Measurements from ENCODE around the gene LGALS3BP. TPM values are rescaled to one million over a fixed set of nuclear protein-coding genes. Genes with fewer than 3 reads are reported as not detected.
"Not testable (repeated sequence)": the region's sequence is repeated elsewhere in the genome, so short reads cannot be mapped to it uniquely, and the experiment has no call there.

LGALS3BP gene
- total RNA-seq, 1 donor from 2014 or later, result 12.6 TPM

DNA sequence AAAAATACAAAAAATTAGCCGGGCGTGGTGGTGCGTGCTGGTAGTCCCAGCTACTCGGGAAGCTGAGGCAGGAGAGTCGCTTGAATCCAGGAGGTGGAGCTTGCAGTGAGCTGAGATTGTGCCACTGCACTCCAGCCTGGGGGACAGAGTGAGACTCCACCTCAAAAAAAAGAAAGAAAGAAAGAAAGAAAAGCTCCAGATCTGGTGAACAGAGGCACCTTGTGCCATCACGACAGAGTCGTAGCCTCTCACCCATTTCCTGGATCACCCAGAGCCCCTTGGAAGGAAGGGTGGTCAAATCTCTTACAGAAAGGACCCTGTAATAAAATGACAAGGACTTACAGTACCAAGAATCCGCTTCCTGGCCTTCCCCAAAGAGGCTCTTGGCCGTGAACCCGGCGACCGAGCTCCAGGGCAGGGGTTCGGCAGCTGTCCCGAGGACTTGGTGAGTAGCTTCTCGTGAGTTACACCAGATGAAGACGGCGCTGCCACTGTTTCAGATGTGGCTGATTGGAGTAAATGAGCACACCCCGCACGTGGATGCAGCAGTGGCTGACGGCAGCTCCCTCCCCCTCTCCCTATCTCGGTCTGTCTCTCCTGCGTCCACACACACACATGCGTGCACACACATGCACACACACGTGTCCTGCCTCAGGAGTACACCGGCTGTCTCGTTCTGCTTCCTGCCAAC lies 13.5 kb downstream of the LGALS3BP start:
- no peak for DNase-seq (ENCODE audit: low spot score)
- H3K9me3 Mint-ChIP-seq (ENCODE audit: unreplicated experiment), result no peaks in the 10 kb centered on the region
- peaks cover 6% of the 10 kb centered on the region for H3K27me3 Mint-ChIP-seq (ENCODE audit: unreplicated experiment)
- TF ChIP-seq, protein P1, sequence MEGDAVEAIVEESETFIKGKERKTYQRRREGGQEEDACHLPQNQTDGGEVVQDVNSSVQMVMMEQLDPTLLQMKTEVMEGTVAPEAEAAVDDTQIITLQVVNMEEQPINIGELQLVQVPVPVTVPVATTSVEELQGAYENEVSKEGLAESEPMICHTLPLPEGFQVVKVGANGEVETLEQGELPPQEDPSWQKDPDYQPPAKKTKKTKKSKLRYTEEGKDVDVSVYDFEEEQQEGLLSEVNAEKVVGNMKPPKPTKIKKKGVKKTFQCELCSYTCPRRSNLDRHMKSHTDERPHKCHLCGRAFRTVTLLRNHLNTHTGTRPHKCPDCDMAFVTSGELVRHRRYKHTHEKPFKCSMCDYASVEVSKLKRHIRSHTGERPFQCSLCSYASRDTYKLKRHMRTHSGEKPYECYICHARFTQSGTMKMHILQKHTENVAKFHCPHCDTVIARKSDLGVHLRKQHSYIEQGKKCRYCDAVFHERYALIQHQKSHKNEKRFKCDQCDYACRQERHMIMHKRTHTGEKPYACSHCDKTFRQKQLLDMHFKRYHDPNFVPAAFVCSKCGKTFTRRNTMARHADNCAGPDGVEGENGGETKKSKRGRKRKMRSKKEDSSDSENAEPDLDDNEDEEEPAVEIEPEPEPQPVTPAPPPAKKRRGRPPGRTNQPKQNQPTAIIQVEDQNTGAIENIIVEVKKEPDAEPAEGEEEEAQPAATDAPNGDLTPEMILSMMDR (IDR thresholded peaks at IDR 0.05; ENCODE audit: unreplicated experiment), result no peak
- H3K4me3 Mint-ChIP-seq (ENCODE audit: unreplicated experiment), result no peak overlapping the region
- no peaks in the 10 kb centered on the region for H3K36me3 Mint-ChIP-seq (ENCODE audit: low read depth, unreplicated experiment)
- H3K27ac Mint-ChIP-seq (ENCODE audit: unreplicated experiment), result no peak overlapping the region
- peaks cover 4% of the 10 kb centered on the region for H3K4me1 Mint-ChIP-seq (ENCODE audit: unreplicated experiment)

DNA sequence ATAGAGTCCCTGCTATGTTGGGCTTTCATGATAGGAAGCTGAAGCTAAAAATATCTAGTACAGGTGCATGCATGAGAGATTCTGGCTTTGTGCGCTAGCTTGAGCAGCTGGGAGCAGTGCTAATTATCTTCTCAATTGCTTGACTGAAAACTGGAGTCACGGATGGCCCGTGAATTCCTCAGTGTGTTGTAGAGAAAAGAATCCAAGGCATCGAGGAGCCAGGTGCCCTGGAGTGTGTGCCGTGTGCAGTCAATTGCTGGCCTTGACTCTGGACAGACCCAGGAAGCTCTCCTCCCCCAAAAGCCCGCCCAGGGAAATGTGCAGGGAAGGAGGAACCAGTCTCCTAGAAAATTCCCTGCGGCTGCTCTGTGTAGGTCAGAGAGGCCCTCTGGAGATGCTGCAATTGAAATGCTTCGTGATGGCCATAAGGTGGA lies 14.2 kb downstream of the LGALS3BP start:
- TF ChIP-seq, protein P1 (IDR thresholded peaks at IDR 0.05; ENCODE audit: unreplicated experiment), result no peak
- H3K27ac Mint-ChIP-seq (ENCODE audit: unreplicated experiment), result no peak overlapping the region
- H3K9me3 Mint-ChIP-seq (ENCODE audit: unreplicated experiment), result no peaks in the 10 kb centered on the region
- no peak overlapping the region for H3K4me3 Mint-ChIP-seq (ENCODE audit: unreplicated experiment)
- no peaks in the 10 kb centered on the region for H3K4me1 Mint-ChIP-seq (ENCODE audit: unreplicated experiment)
- peaks cover 6% of the 10 kb centered on the region for H3K27me3 Mint-ChIP-seq (ENCODE audit: unreplicated experiment)
- DNase-seq (ENCODE audit: low spot score), result no peak
- no peaks in the 10 kb centered on the region for H3K36me3 Mint-ChIP-seq (ENCODE audit: low read depth, unreplicated experiment)

DNA sequence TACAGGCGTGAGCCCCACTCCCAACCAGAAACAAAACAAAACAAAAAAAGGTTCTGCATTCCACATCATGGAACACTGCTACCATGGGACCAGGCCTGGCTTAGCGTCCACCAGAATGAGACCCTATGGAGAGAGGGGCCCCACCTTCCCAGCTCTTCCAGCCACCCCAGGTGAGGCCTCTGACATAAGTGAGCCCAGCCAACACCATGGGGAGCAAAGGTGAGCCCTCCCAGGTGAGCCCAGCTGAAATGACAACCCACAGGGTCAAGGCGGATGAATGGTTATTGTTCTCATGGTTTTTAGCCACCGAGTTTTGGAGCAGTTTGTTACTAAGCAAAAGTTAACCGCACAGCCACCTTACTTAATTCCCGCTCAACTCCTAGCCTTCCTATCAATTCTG lies 16.3 kb downstream of the LGALS3BP start:
- H3K4me1 Mint-ChIP-seq (ENCODE audit: unreplicated experiment), result no peaks in the 10 kb centered on the region
- no peak overlapping the region for H3K4me3 Mint-ChIP-seq (ENCODE audit: unreplicated experiment)
- peaks cover 4% of the 10 kb centered on the region for H3K27me3 Mint-ChIP-seq (ENCODE audit: unreplicated experiment)
- no peaks in the 10 kb centered on the region for H3K9me3 Mint-ChIP-seq (ENCODE audit: unreplicated experiment)
- TF ChIP-seq, protein P1 (IDR thresholded peaks at IDR 0.05; ENCODE audit: unreplicated experiment), result no peak
- no peaks in the 10 kb centered on the region for H3K36me3 Mint-ChIP-seq (ENCODE audit: low read depth, unreplicated experiment)
- H3K27ac Mint-ChIP-seq (ENCODE audit: unreplicated experiment), result no peak overlapping the region
- no peak for DNase-seq (ENCODE audit: low spot score)

DNA sequence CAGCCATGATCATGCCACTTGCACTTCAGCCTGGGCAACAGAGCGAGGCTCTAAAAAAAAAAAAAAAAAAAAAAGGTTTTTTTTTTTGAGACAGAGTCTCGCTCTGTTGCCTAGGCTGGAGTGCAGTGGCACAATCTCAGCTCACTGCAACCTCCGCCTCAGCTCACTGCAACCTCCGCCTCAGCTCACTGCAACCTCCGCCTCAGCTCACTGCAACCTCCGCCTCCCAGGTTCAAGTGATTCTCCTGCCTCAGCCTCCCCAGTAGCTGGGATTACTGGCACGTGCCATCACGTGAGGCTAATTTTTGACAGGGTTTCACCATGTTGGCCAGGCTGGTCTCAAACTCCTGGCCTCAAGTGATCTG lies 16.8 kb downstream of the LGALS3BP start:
- H3K4me1 Mint-ChIP-seq (ENCODE audit: unreplicated experiment); H3K9me3 Mint-ChIP-seq (ENCODE audit: unreplicated experiment); H3K27me3 Mint-ChIP-seq (ENCODE audit: unreplicated experiment); H3K36me3 Mint-ChIP-seq (ENCODE audit: low read depth, unreplicated experiment); H3K27ac Mint-ChIP-seq (ENCODE audit: unreplicated experiment); H3K4me3 Mint-ChIP-seq (ENCODE audit: unreplicated experiment); DNase-seq (ENCODE audit: low spot score): not testable (repeated sequence)

DNA sequence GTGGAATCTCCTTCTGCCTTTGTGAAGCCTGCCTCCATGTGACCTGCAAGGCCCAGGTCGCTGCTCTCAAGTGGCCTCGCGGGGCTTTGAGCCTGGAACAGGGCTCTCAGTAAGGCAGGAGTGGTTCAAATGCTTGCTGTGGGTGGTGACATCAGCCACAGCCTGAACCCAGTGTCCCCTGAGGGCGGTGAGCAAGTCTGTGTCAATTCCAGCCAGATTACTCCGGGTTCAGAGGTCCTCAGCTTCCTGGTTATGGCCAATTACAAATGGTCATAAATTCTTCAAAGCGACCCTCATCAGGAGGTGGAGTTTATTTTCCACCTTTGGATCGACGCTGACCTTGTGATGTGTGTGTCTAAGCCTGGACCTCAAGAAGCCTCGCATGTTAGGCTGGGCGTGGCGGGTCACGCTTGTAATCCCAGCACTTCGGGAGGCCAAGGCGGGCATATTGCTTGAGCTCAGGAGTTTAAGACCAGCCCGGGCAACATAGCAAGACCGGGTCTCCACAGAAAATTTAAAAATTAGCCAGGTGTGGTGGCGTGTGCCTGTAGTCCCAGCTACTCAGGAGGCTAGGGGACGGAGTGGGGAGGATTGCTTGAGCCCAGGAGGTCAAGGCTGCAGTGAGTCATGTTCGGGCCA lies 17.3 kb downstream of the LGALS3BP start:
- no peaks in the 10 kb centered on the region for H3K36me3 Mint-ChIP-seq (ENCODE audit: low read depth, unreplicated experiment)
- H3K27ac Mint-ChIP-seq (ENCODE audit: unreplicated experiment), result no peak overlapping the region
- peaks cover 4% of the 10 kb centered on the region for H3K27me3 Mint-ChIP-seq (ENCODE audit: unreplicated experiment)
- TF ChIP-seq, protein P1 (IDR thresholded peaks at IDR 0.05; ENCODE audit: unreplicated experiment), result no peak
- no peaks in the 10 kb centered on the region for H3K9me3 Mint-ChIP-seq (ENCODE audit: unreplicated experiment)
- H3K4me3 Mint-ChIP-seq (ENCODE audit: unreplicated experiment), result no peak overlapping the region
- H3K4me1 Mint-ChIP-seq (ENCODE audit: unreplicated experiment), result no peaks in the 10 kb centered on the region
- DNase-seq (ENCODE audit: low spot score), result no peak
